K562 (cell line): ENCODE results near the gene BBX. TPM values are rescaled to one million over a fixed set of nuclear protein-coding genes. Genes with fewer than 3 reads are reported as not detected.

ENCODE experiments used
- REST ChIP-seq, 2 experiments: fragments of 450-650 bp; formaldehyde crosslinking in 1 of 2; IDR thresholded peaks; 2 replicates each; pipeline versions ENCODE4 v1.4.0 to v1.6.1; 2014 to 2020; ENCODE audit warnings: mild to moderate bottlenecking in 2 of 2, borderline replicate concordance in 1 of 2, low read depth in 1 of 2
- ZBTB17 ChIP-seq: fragments of 450-650 bp; formaldehyde crosslinking; IDR thresholded peaks from 2 replicates; pipeline ENCODE4 v1.4.0; 2020; ENCODE audit warnings: mild to moderate bottlenecking
- polyA plus RNA-seq, 8 experiments: library from polyadenylated mRNA; depleted of rRNA in 4 of 8; stranded (reverse) in 5 of 8; unstranded in 3 of 8; fragments of >200 nt; fragmentation: Nextera tagmentation in 2 of 8; fragmentation: Illumina TruSeq in 1 of 8; extraction: Ambion mirVana in 2 of 8; extraction: Trizol in 1 of 8; gene quantifications; 2 replicates each; pipeline versions ENCODE4 v1.2.1 to v1.2.3, GENCODE V29; 2011 to 2014; ENCODE audit warnings: inconsistent platforms in 1 of 8, missing spikeins in 1 of 8
- total RNA-seq, 7 experiments: library from RNA; depleted of rRNA in 6 of 7; stranded (reverse); fragments of >200 nt in 6 of 7; fragmentation: Illumina TruSeq in 2 of 7; extraction: Trizol in 2 of 7; gene quantifications; 2 replicates each; pipeline versions ENCODE4 v1.2.1 to v1.2.3, GENCODE V29; 2011 to 2021; ENCODE audit warnings: low replicate concordance in 1 of 7

Gene BBX
- total and polyA plus RNA-seq, 9 of the 15 experiments (the other 6 are each of a cell fraction or from before 2014, with no cell fraction given) = 4.9 to 19.5 (median 11.8) TPM

GRCh38 chr3:107598926-107599771 lies 76.4 kb downstream of the BBX start (continued):
- no peak for TF ChIP-seq REST (IDR thresholded peaks at IDR 0.05; ENCODE audit: borderline replicate concordance)
- no peak for TF ChIP-seq REST (CRISPR knock-in tag; IDR thresholded peaks at IDR 0.05; ENCODE audit: low read depth)
- TF ChIP-seq ZBTB17 (CRISPR knock-in tag) = no peak
